ENCODE results near the gene GPR87.

DNA sequence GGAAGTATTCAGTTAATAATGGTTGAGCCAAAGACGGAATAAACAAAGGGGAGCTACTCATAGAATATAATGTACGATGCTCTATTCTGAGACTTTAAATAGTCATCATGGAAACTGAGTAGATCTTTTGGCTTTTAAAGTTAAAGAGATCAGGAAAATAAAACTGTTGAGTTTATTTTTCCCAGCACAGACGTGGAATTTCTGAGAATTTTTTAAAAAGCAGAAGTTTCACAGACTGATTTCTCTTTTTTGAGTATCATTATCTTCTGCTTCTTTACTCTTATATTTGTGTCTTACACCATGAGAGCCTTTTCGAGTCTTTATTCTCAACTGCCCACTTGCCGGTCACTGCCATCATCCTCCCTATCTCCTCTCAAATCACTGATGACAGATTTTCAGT is 51.5 kb downstream of the GPR87 start:
- TF ChIP-seq, protein P1, sequence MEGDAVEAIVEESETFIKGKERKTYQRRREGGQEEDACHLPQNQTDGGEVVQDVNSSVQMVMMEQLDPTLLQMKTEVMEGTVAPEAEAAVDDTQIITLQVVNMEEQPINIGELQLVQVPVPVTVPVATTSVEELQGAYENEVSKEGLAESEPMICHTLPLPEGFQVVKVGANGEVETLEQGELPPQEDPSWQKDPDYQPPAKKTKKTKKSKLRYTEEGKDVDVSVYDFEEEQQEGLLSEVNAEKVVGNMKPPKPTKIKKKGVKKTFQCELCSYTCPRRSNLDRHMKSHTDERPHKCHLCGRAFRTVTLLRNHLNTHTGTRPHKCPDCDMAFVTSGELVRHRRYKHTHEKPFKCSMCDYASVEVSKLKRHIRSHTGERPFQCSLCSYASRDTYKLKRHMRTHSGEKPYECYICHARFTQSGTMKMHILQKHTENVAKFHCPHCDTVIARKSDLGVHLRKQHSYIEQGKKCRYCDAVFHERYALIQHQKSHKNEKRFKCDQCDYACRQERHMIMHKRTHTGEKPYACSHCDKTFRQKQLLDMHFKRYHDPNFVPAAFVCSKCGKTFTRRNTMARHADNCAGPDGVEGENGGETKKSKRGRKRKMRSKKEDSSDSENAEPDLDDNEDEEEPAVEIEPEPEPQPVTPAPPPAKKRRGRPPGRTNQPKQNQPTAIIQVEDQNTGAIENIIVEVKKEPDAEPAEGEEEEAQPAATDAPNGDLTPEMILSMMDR (IDR thresholded peaks at IDR 0.05): no peak
- no peak for TF ChIP-seq POLR2A (IDR thresholded peaks at IDR 0.05)

Measured in adrenal gland (tissue), 5 donors.